Ramos (cell line): ENCODE results near the gene FBP1.

Experiments
- in situ Hi-C: fragments of 300-500 bp; cut with MboI; formaldehyde crosslinking; loops from one replicate; pipeline ENCODE4 v1.14.3; 2022; ENCODE audit warnings: low sequenced_read_pairs; ENCODE audit not compliant: unreplicated experiment

The FBP1 gene

DNA sequence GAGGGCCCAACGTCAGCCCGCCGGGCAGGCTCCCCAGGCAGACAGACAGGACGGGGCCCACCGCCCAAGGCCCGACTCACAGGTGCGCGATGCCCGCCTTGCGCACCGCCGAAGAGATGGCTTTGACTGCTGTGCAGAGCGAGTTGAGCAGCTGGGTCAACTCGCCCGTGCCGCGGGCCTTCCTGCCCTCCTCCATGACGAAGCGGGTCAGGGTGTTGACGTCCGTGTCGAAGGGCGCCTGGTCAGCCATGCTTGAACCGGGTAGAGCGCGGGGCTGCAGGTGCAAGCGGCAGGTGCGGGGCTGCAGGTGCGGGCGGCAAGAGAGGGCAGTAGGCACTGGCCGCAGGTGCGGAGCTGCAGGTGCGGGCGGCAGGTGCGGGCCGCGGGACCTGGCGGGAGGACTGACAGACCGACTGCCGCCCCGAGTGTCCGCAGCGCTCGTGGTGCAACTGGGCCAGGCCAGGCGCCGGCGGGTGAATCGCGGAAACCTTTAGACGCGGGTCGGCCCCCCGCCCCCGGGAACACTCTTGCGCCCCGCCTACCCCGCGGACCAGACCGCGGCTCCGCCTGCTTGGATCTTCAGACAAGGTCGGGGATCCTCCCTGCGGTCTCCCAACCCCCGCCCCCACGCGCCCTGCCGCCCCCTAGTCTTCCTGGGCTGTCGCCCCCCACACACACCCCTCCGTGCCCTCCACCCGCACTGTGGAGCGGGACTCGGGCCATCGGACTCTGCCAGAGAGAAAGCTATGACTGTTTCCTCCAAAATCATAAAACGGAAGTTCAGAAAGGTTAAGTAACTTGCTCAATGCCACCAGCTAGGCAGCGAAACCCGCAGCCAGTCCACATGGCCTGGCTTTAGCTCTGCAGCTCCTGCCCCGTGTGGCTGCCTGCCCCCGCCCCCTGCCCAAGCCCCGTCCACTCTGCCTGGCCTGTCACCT is at the start of gene FBP1:
Gene FBP1, minus strand, starts transcription at position 458 of the 938 bp plus-strand sequence. Its CDS starts 208 bp downstream, at position 250.
- in situ Hi-C loops: no loop called here

DNA sequence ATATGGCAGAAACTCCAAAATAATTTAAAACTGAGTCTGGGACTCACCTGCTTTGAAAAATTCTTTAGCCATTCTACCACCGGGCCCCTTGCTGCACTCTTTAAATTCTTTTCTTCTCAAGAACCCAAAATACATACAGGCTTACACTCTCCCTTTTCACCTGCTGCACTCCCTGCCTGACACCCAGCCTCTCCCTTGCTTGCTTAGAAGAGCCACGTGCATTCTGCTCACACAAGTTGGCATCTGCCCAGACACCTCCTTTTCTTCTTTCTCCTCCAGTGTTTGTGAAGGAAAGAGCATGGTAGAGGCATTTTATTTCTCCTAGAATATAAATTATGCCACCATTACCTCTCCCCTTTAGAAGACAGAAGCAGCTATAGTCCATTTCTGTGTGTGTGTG is 48.1 kb upstream of the FBP1 start:
- in situ Hi-C loops: loop anchor here (10.0 kb wide), 1 partner anchor 227 kb away; no protein-coding TSS in a partner anchor

DNA sequence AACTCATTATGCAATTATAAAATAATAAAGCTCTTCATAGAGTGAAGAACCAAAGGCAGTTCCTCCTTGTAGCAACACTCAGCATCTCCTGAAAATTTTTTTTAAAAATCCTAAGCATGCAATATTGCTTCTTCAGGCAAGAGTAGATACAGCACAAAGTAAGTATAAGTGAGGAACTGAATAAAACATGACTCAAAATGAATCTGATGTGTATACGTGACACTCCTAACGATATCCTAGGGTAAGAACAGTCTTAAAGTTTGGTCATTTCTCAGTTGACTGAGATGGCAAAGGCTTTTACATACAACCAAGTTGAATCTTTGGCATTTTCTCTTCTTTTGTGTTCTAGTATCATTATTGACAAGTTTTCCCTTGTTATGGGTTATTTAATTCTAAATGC is 46.0 kb upstream of the FBP1 start:
- in situ Hi-C loops: loop anchor here (10.0 kb wide), 1 partner anchor 229 kb away; no protein-coding TSS in a partner anchor

DNA sequence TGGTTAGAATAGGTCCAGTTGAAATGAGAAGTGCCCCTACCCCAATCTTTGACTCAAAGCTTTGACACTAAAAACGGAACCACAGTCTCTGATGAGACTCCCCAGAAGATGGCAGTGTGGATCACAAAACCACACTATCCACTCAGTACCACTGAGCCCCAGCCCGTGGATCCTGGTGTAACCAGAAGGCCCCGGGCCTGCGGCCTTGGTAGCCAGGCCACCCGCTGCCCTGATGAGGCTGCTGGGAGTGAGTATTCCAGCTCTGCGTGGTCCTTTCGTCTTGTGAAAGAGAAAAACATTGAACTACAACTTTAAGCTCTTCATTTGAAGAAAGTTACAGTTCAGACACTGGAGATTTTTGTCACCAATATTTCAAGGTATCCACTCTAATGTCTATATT is 42.2 kb upstream of the FBP1 start:
- in situ Hi-C loops: loop anchor here (5.0 to 10.0 kb wide), 2 partner anchors 233 to 446 kb away; no protein-coding TSS in a partner anchor

DNA sequence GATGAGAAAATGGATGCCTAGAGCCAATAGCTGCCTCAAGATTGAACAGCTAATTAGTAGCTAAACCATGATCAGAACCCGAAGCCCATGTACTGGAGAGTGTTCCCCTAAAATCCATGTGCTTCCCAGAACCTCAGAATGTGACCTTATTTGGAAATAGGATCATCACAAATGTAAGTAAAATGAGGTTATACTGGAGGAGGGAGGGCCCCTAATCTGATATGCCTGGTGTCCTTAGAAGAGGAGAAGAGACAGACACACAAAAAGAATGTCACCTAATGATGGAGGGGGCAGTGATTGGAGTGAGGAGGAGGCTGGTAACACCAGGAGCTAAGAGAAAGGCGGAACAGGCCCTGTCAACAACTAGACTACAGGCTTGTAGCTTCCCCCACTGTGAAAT is 41.3 kb upstream of the FBP1 start:
- in situ Hi-C loops: loop anchor here (5.0 to 10.0 kb wide), 2 partner anchors 234 to 447 kb away; no protein-coding TSS in a partner anchor

DNA sequence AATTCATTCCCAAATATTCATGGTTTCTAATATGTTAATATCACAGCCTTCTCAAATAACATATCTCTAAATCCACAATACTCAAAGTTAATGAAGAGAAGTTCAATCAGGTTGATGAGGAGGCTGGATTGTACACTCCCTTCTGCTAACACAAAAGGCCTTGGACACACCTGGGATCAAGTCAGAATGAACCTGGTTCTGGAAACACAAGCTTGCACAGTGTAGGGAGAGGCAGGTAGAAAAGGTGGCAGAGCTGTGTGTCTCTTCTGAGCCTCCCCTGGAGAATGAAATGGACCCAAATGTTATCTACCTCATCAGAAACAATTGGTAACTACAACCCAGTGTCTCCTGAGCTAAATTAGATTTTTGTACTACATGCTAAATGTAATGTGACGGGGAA is 40.7 kb upstream of the FBP1 start:
- in situ Hi-C loops: loop anchor here (5.0 to 10.0 kb wide), 2 partner anchors 235 to 447 kb away; no protein-coding TSS in a partner anchor

DNA sequence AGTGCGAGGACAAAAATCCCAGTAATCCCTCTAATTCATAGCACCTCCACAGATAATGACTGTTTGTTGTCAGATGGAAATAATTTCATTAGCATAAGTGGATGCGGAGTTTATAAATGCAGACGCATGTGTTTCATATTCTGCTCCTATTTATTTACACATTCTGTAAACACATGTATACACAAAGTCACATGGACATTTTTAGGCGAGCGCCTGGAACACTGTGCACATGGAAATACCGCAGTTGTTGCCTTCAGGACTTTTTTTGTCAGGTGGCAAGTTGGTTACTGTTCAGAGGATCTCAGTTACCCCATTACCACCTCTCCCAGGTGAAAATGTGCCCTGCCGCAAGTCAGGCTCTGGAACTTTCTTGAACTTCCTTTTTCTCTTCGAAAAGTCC is 40.3 kb upstream of the FBP1 start:
- in situ Hi-C loops: no loop called here

DNA sequence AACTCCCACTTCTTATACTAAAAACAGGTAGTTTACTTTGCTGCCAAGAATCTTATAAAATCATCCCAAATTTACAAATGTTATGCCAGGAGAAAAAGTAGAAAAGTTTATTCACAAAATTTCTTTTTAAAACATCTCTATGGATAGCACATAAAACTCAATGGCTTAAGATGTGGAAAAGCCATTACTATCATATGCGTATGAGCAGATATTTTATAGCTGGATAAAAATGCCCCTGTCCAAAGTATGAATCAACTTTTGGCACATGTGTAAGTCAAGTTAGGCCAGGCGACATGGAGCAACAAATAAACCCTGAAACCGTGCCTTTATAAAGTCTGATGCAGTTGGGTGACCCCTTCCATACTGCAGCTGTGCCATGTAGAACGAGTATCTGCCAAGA is 38.6 kb upstream of the FBP1 start:
- in situ Hi-C loops: no loop called here

DNA sequence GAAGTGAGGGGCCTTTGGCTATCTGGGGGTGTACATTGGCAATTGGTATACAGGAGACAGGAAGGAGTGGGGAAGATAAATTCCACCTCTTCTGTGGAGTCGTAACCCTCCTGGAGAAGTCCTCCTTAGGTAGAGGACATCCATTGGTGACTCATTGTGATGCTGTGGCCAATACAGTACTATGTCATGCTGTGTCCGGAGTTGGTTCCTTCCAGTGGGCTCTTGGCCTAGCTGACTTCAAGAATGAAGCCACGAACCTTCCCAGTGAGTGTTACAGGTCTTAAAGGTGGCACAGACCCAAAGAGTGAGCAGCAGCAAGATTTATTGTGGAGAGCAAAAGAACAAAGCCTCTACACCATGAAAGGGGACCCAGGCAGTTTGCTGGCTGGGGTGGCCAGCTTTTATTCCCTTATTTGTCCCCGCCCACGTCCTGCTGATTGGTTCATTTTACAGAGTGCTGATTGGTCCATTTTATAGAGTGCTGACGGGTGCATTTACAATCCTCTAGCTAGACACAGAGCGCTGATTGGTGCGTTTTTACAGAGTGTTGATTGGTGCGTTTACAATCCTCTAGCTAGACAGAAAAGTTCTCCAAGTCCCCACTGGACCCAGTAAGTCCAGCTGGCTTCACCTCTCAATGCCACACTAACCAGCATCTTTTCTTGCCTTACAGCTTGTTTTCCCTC is 37.3 kb upstream of the FBP1 start:
- in situ Hi-C loops: no loop called here

DNA sequence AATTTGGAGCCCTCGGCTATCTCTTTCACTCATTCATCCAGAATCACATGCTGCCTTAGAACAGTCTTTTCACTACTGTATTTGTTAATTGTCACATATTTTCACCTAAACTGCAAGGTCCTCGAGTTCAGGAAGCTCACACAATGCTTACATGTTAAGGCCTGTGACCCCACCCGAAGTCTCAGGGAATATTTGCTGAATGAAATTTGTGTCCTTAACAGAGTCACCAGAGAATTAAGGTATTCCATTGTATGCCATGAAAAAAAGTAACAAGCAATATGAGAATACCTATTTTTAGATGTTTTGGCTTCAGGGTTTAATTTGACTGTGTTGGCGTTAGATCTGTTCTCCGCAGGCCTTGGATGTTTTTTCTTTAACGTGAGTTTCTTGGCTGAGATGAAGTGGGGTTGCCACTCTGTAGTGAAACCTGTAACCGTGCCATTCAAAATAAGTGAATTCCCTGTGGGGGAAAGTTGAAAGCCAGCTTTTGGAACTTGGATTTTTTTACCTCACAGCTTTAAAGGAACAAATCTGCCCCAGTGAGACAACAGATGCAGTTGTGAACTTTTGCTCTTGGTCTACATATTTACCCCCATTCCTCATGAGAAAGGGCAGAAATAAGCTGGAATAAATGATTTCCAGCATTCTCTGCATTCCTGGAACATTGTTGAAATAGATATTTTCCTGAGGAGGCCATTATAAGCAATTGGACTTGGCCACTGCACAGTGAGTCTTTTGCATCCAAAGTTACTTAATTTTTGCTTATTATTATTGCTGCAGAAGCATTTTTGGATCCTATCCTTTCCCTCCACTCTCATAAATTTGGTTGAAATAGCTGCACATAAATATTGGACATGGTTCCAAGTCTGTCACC is 35.9 kb upstream of the FBP1 start:
- in situ Hi-C loops: no loop called here

DNA sequence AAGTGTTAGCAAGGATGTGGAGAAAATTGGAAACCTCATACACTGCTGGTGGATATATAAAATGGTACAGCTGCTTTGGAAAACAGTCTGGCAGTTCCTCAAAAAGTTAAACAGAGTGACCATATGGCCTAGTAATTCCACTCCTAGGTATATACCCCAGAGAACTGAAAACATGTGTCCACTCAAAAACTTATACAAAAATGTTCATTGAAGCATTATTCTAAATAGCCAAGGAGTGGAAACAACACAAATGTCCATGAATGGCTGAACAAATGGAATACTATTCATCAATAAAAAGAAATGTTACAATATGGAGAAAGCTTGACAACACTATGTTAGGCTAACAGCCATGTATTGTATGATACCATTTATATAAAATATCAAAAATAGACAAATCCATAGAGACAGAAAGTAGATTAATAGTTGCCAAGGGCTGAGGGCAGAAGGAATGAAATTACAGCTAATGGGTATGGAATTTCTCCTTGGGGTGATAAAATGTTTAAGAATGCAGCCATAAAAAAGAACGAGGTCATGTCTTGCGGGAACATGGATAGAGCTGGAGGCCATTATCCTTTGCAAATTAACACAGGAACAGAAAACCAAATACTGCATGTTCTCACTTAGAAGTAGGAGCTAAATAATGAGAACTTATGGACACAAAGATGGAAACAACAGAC is 33.6 kb upstream of the FBP1 start:
- in situ Hi-C loops: no loop called here

DNA sequence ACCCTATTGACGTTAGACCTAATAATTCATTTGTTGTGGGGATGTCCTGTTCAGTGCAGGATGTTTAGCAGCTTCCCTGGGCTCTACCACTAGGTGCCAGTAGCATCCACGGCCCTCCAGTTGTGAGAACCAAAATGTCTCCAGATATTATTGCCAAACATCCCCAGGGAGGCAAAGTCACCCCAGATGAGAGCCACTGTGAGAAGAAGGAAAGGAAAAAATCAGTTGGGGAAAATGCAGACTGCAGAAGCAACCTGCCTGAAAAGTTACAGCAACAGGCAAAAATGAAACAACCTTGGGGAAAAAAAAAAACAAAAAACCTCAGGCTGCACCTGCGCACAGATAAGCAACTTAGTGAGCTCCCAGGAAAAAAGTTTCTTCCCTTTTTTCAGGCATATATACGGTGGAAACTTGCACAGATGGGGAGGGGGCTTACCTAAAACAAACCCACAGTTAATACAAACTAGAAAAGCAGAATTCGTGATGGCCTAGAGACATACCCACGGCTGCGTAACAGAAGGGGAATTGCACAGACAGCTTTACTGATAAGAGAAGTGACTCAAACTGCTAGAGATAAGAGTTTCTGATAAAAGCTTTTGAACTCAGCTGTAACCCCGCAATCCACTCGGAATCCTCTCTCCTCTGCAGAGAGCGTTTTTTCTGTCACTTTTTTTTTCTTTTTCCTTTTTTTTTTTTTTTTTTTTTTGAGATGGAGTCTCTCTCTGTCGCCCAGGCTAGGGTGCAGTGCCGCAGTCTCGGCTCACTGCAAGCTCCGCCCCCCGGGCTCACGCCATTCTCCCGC is 29.8 kb upstream of the FBP1 start:
- in situ Hi-C loops: no loop called here

DNA sequence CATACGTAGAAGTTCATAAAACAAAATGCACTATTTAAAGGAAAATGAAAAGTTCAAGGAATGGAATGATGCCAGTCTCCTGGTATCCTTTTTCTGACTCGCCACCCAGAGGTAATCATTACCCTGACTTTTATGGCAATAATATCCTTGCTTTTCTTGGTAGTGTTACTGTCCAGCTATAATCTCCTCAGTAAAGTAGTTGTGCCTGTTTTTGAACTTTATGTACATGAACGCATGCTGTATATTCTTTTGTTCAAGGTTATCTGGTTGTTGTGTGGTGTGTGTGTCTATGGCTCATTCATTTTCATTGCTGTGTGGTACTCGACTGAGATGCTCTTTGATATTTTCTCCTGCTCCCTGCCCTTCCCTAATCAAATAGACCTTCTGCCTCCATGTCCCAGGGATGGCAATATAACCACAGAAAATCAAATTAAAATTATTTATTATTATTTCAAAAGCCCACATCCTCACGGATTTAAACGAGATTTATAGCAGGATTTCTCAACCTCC is 29.2 kb upstream of the FBP1 start:
- in situ Hi-C loops: no loop called here

DNA sequence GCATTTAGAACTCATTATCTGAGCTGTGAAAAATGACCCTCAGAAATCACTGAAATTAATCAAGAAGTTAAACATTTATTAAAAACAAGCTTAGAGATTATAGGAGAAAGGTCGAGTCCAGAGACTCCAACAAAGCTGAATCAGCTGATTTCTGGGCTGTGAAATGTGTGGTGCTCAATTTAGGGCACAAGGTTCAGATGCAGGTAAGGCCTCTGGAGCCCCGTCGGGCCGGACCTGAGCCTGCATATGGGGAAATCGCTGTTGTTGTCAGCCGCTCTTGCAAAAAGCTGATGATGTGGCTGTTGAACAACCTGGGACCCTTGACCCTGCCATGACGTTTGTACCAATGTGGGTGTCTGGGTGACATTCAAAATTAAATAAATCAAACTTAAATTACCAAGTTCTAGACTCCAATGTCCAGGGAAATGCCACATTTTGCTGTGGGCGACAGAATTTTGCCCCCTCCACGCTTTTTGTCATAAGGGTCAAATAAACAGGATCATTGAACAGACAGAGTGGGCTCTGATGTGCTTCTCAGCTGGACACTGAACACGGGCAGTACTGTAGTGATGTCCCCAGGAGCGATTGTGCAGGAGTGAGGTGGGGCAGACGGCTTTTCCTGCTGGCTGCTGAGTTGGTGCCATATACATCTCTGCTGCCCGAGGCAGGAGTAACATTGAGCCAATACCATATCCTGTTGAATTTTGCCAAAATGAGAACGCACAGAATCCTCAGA is 27.2 kb upstream of the FBP1 start:
- in situ Hi-C loops: no loop called here

DNA sequence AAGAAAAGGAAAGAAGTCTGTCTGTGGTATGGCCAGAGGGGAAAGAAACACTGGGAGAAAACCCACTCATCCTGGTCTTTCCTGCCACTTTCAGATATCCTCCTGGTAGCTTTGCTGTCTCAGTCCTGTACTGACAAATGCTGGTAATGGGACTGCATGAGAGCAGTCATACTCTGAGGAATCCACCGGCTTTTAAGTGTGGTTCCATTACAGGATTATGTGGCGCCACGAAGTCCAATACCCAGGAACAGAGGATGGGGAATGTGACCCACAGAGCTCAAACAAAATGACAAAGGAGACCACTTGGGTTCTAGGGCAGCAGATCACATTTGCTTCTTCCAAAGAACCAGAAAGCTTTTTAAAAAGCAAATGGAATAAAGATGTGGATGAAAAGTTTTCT is 26.3 kb upstream of the FBP1 start:
- in situ Hi-C loops: no loop called here

DNA sequence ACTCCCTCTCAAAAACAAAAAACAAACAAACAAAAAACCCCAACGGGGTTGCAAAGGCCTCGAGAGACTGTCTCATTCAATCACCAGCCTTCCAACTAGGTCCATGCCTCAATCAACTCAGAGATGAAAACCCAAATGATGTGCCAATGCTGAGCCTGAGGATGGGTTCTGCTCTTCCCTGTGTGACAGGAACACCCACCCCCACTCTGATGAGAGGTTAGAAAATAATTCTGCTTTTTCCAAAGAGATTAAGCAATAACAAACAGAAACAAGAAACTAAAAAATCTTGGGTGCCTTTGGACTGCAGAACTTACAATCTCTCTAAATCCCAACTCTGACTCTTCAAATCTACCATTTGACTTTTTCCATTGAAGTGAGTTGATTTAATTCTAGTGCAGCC is 25.5 kb upstream of the FBP1 start:
- in situ Hi-C loops: no loop called here

DNA sequence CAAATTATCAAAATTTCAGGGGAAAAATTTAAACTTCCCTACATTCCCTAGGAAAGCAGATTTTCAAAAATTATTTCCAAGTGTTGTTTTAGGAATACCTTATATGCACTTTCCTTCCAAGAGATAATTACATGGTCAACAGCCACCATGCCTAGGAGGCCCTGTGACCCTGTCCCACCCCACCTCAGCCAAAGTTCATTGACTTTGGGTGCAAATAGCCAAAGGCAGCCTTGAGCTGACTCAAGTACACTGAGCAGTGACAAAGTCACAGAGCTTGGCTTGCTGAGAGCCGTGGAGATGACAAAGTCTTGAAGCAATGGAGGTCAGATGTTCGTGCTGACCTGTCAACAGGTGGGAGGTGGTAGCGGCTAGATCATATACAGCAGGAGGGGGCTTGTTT is 24.3 kb upstream of the FBP1 start:
- in situ Hi-C loops: no loop called here

DNA sequence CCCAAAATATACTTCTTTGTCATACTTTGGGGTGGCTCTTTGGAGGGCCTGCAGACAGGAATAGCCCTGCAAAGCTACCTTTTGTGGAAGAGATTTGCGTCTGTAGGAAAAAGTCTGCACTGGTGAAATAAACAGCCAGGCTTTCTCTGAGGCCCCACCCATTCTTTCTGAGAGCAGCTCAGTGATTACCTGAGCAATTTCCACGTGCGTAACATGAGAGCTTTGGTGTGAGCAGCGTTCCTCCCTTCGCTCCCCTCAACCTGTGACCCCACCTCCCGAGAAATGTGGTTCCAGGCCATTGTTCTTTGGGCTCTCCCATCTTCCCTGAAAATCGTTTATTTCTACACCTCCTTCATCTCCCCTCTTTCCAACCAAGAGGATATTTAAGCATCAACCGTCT is 23.8 kb upstream of the FBP1 start:
- in situ Hi-C loops: no loop called here
